Activated CD8-positive, alpha-beta memory T cell treated with anti-CD3 and anti-CD28 coated beads, Interleukin-2, amount 50 U/mL, for 1 hour (primary cell): ENCODE measurements around the gene BIRC5.

ENCODE experiments used
- DNase-seq: peaks from one replicate; pipeline ENCODE4 v3.0.0-alpha.2; 2020; ENCODE audit errors: extremely low read depth

The BIRC5 gene

GRCh38 chr17:78183916-78184315 is 30.1 kb upstream of the BIRC5 start:
- DNase-seq, result no peak

- DNase-seq, result no peak
These were observed 29.7 kb upstream of the BIRC5 start for GRCh38 chr17:78184351-78184750.

- DNase-seq, result no peak
These were observed 29.2 kb upstream of the BIRC5 start for GRCh38 chr17:78184868-78185267.

GRCh38 chr17:78185981-78186691 is 27.9 kb upstream of the BIRC5 start:
- DNase-seq, result no peak

GRCh38 chr17:78186692-78187595 is 27.1 kb upstream of the BIRC5 start, which contains the start of the genes AFMID and TK1:
AFMID (plus strand) TSS chr17:78187362; CDS start chr17:78187371, 9 bp downstream.
TK1 (minus strand) TSS chr17:78187052; CDS start chr17:78186994, 58 bp downstream.
- DNase-seq, result peak; percentile 20

- no peak for DNase-seq
These were observed 17.3 kb upstream of the BIRC5 start for GRCh38 chr17:78196716-78197115.

- DNase-seq, result no peak
These were observed 16.8 kb upstream of the BIRC5 start for GRCh38 chr17:78197147-78197832.

GRCh38 chr17:78200451-78200850 is 13.6 kb upstream of the BIRC5 start:
- no peak for DNase-seq

GRCh38 chr17:78202666-78203065 is 11.4 kb upstream of the BIRC5 start:
- DNase-seq, result no peak

GRCh38 chr17:78204387-78205123 is 9.5 kb upstream of the BIRC5 start:
- no peak for DNase-seq

GRCh38 chr17:78205124-78205775 is 8.8 kb upstream of the BIRC5 start:
- no peak for DNase-seq

GRCh38 chr17:78206298-78206697 is 7.8 kb upstream of the BIRC5 start:
- no peak for DNase-seq

- no peak for DNase-seq
These were observed 5.6 kb upstream of the BIRC5 start for GRCh38 chr17:78208486-78208885.

- DNase-seq, result no peak
These were observed 3.9 kb upstream of the BIRC5 start for GRCh38 chr17:78210111-78210510.

GRCh38 chr17:78211032-78211431 is 3.0 kb upstream of the BIRC5 start:
- no peak for DNase-seq

- DNase-seq, result no peak
These were observed 631 bp downstream of the BIRC5 start for GRCh38 chr17:78214706-78215061.

- no peak for DNase-seq
These were observed 5.5 kb downstream of the BIRC5 start for GRCh38 chr17:78219396-78220150.

- DNase-seq, result no peak
These were observed 9.0 kb downstream of the BIRC5 start for GRCh38 chr17:78223061-78223460.

- DNase-seq, result no peak
These were observed 9.7 kb downstream of the BIRC5 start for GRCh38 chr17:78223765-78224164.
